ENCODE results near the gene CHCHD1.

Gene CHCHD1

GRCh38 chr10:73802276-73802991 is 20.6 kb downstream of the CHCHD1 start:
- Histone ChIP-seq H3K27ac (replicated peaks; ENCODE audit: low read length) (no peak overlapping the region), H2BK5ac (ENCODE audit: low read length) (no peak overlapping the region), H2BK120ac (ENCODE audit: low read depth, low read length) (no peak overlapping the region), H4K8ac (ENCODE audit: low read depth, low read length) (no peak overlapping the region), H2AK5ac (ENCODE audit: low read depth, low read length) (no peak overlapping the region), H3K23ac (ENCODE audit: low read depth, low read length, poor library complexity) (no peak overlapping the region), H3K14ac (ENCODE audit: low read length) (no peak overlapping the region), H4K91ac (ENCODE audit: low read depth, low read length, poor library complexity) (no peak overlapping the region), H3K4me2 (ENCODE audit: insufficient read depth, low read length, poor library complexity, severe bottlenecking) (no peak overlapping the region), H2BK15ac (ENCODE audit: low read length) (no peak overlapping the region), H3K36me3 (replicated peaks in 1 of 2; ENCODE audit: control insufficient read depth in 2 of 2, insufficient read depth in 2 of 2, low read length in 2 of 2) (peaks cover 56 to 95% of the 10 kb centered on the region in 2 donors), H3K79me1 (ENCODE audit: low read depth, low read length) (no peaks in the 10 kb centered on the region), H2BK12ac (ENCODE audit: low read length) (no peak overlapping the region), H3K4me1 (ENCODE audit: control insufficient read depth in 2 of 2, insufficient read depth in 1 of 2, low read depth in 1 of 2, low read length in 2 of 2) (no peaks in the 10 kb centered on the region), H3K9ac (ENCODE audit: low read depth, low read length, poor library complexity) (no peak overlapping the region), H3K4ac (ENCODE audit: low read length) (no peak overlapping the region), H3K4me3 (ENCODE audit: low read length in 2 of 2) (no peak overlapping the region), H3K18ac (ENCODE audit: low read length) (no peak overlapping the region), H2AFZ (ENCODE audit: low read length) (no peak overlapping the region), H3K9me3 (replicated peaks in 1 of 2; ENCODE audit: control insufficient read depth in 2 of 2, insufficient read depth in 1 of 2, low read depth in 1 of 2, low read length in 2 of 2) (no peaks in the 10 kb centered on the region), H3K27me3 (ENCODE audit: control insufficient read depth in 3 of 3, insufficient read depth in 3 of 3, low read depth in 1 of 3, low read length in 3 of 3) (no peaks in the 10 kb centered on the region)
- no CpG with 5 or more reads among the region's 11 CpGs for WGBS, 2 donors (ENCODE audit: extremely low coverage in 2 of 2, insufficient read length in 2 of 2, insufficient replicate concordance in 1 of 2)
- DNase-seq (ENCODE audit: low spot score): no peak

- Histone ChIP-seq H3K23ac (ENCODE audit: low read depth, low read length, poor library complexity) (no peak overlapping the region), H3K4me1 (ENCODE audit: control insufficient read depth in 2 of 2, insufficient read depth in 1 of 2, low read depth in 1 of 2, low read length in 2 of 2) (no peaks in the 10 kb centered on the region), H3K4ac (ENCODE audit: low read length) (no peak overlapping the region), H4K91ac (ENCODE audit: low read depth, low read length, poor library complexity) (no peak overlapping the region), H2BK120ac (ENCODE audit: low read depth, low read length) (no peak overlapping the region), H3K4me3 (ENCODE audit: low read length in 2 of 2) (no peak overlapping the region), H3K4me2 (ENCODE audit: insufficient read depth, low read length, poor library complexity, severe bottlenecking) (no peak overlapping the region), H3K27me3 (ENCODE audit: control insufficient read depth in 3 of 3, insufficient read depth in 3 of 3, low read depth in 1 of 3, low read length in 3 of 3) (no peaks in the 10 kb centered on the region), H2BK5ac (ENCODE audit: low read length) (no peak overlapping the region), H3K9me3 (replicated peaks in 1 of 2; ENCODE audit: control insufficient read depth in 2 of 2, insufficient read depth in 1 of 2, low read depth in 1 of 2, low read length in 2 of 2) (no peaks in the 10 kb centered on the region), H3K36me3 (replicated peaks in 1 of 2; ENCODE audit: control insufficient read depth in 2 of 2, insufficient read depth in 2 of 2, low read length in 2 of 2) (peaks cover 56 to 94% of the 10 kb centered on the region in 2 donors), H2BK15ac (ENCODE audit: low read length) (no peak overlapping the region), H3K14ac (ENCODE audit: low read length) (no peak overlapping the region), H2AK5ac (ENCODE audit: low read depth, low read length) (no peak overlapping the region), H3K27ac (replicated peaks; ENCODE audit: low read length) (no peak overlapping the region), H3K9ac (ENCODE audit: low read depth, low read length, poor library complexity) (no peak overlapping the region), H3K79me1 (ENCODE audit: low read depth, low read length) (no peaks in the 10 kb centered on the region), H2BK12ac (ENCODE audit: low read length) (no peak overlapping the region), H3K18ac (ENCODE audit: low read length) (no peak overlapping the region), H2AFZ (ENCODE audit: low read length) (no peak overlapping the region), H4K8ac (ENCODE audit: low read depth, low read length) (no peak overlapping the region)
- no peak for DNase-seq (ENCODE audit: low spot score)
These were observed 21.9 kb downstream of the CHCHD1 start for GRCh38 chr10:73803680-73804286.

- H3K4me3 ChIP-seq (ENCODE audit: low read length in 2 of 2): no peak overlapping the region
- no peak for DNase-seq (ENCODE audit: low spot score)
- H3K27ac ChIP-seq (replicated peaks; ENCODE audit: low read length): no peak overlapping the region
- H2AK5ac ChIP-seq (ENCODE audit: low read depth, low read length): no peak overlapping the region
- peaks cover 0 to 2% of the 10 kb centered on the region in 2 donors for H3K4me1 ChIP-seq (ENCODE audit: control insufficient read depth in 2 of 2, insufficient read depth in 1 of 2, low read depth in 1 of 2, low read length in 2 of 2)
- no peak overlapping the region for H3K18ac ChIP-seq (ENCODE audit: low read length)
- no peak overlapping the region for H4K91ac ChIP-seq (ENCODE audit: low read depth, low read length, poor library complexity)
- no peak overlapping the region for H2BK120ac ChIP-seq (ENCODE audit: low read depth, low read length)
- no peak overlapping the region for H4K8ac ChIP-seq (ENCODE audit: low read depth, low read length)
- no peak overlapping the region for H3K4me2 ChIP-seq (ENCODE audit: insufficient read depth, low read length, poor library complexity, severe bottlenecking)
- no peak overlapping the region for H3K9ac ChIP-seq (ENCODE audit: low read depth, low read length, poor library complexity)
- H2AFZ ChIP-seq (ENCODE audit: low read length): no peak overlapping the region
- no peak overlapping the region for H2BK5ac ChIP-seq (ENCODE audit: low read length)
- H2BK12ac ChIP-seq (ENCODE audit: low read length): no peak overlapping the region
- H3K79me1 ChIP-seq (ENCODE audit: low read depth, low read length): no peaks in the 10 kb centered on the region
- no peaks in the 10 kb centered on the region for H3K27me3 ChIP-seq (ENCODE audit: control insufficient read depth in 3 of 3, insufficient read depth in 3 of 3, low read depth in 1 of 3, low read length in 3 of 3)
- WGBS, 2 donors (ENCODE audit: extremely low coverage in 2 of 2, insufficient read length in 2 of 2, insufficient replicate concordance in 1 of 2): no CpG with 5 or more reads among the region's 14 CpGs
- peaks cover 43 to 83% of the 10 kb centered on the region in 2 donors for H3K36me3 ChIP-seq (replicated peaks in 1 of 2; ENCODE audit: control insufficient read depth in 2 of 2, insufficient read depth in 2 of 2, low read length in 2 of 2)
- no peak overlapping the region for H3K14ac ChIP-seq (ENCODE audit: low read length)
- H2BK15ac ChIP-seq (ENCODE audit: low read length): no peak overlapping the region
- H3K23ac ChIP-seq (ENCODE audit: low read depth, low read length, poor library complexity): no peak overlapping the region
- no peak overlapping the region for H3K4ac ChIP-seq (ENCODE audit: low read length)
- H3K9me3 ChIP-seq (replicated peaks in 1 of 2; ENCODE audit: control insufficient read depth in 2 of 2, insufficient read depth in 1 of 2, low read depth in 1 of 2, low read length in 2 of 2): no peaks in the 10 kb centered on the region
These were observed 24.5 kb downstream of the CHCHD1 start for GRCh38 chr10:73806176-73806950.

- Histone ChIP-seq H2BK120ac (ENCODE audit: low read depth, low read length) (no peak overlapping the region), H3K4me3 (ENCODE audit: low read length in 2 of 2) (no peak overlapping the region), H4K8ac (ENCODE audit: low read depth, low read length) (no peak overlapping the region), H3K36me3 (replicated peaks in 1 of 2; ENCODE audit: control insufficient read depth in 2 of 2, insufficient read depth in 2 of 2, low read length in 2 of 2) (peaks cover 35 to 72% of the 10 kb centered on the region in 2 donors), H3K79me1 (ENCODE audit: low read depth, low read length) (no peaks in the 10 kb centered on the region), H2BK5ac (ENCODE audit: low read length) (no peak overlapping the region), H3K9me3 (replicated peaks in 1 of 2; ENCODE audit: control insufficient read depth in 2 of 2, insufficient read depth in 1 of 2, low read depth in 1 of 2, low read length in 2 of 2) (no peaks in the 10 kb centered on the region), H3K14ac (ENCODE audit: low read length) (no peak overlapping the region), H3K18ac (ENCODE audit: low read length) (no peak overlapping the region), H3K4ac (ENCODE audit: low read length) (no peak overlapping the region), H3K9ac (ENCODE audit: low read depth, low read length, poor library complexity) (no peak overlapping the region), H2BK15ac (ENCODE audit: low read length) (no peak overlapping the region), H2AFZ (ENCODE audit: low read length) (no peak overlapping the region), H3K4me2 (ENCODE audit: insufficient read depth, low read length, poor library complexity, severe bottlenecking) (no peak overlapping the region), H4K91ac (ENCODE audit: low read depth, low read length, poor library complexity) (no peak overlapping the region), H2AK5ac (ENCODE audit: low read depth, low read length) (no peak overlapping the region), H3K23ac (ENCODE audit: low read depth, low read length, poor library complexity) (no peak overlapping the region), H3K27ac (replicated peaks; ENCODE audit: low read length) (no peak overlapping the region), H2BK12ac (ENCODE audit: low read length) (no peak overlapping the region), H3K27me3 (ENCODE audit: control insufficient read depth in 3 of 3, insufficient read depth in 3 of 3, low read depth in 1 of 3, low read length in 3 of 3) (no peaks in the 10 kb centered on the region), H3K4me1 (ENCODE audit: control insufficient read depth in 2 of 2, insufficient read depth in 1 of 2, low read depth in 1 of 2, low read length in 2 of 2) (peaks cover 0 to 3% of the 10 kb centered on the region in 2 donors)
- DNase-seq (ENCODE audit: low spot score): no peak
- no CpG with 5 or more reads among the region's 14 CpGs for WGBS, 2 donors (ENCODE audit: extremely low coverage in 2 of 2, insufficient read length in 2 of 2, insufficient replicate concordance in 1 of 2)
These were observed 25.6 kb downstream of the CHCHD1 start for GRCh38 chr10:73807471-73807870.

Measured in neuronal stem cell (in vitro differentiated cells).